Ovary (tissue), 9 donors: Measurements from ENCODE around the gene PBX1. TPM values are rescaled to one million over a fixed set of nuclear protein-coding genes. Genes with fewer than 3 reads are reported as not detected.
A peak's percentile ranks its signal among the peaks of the same experiment; 100 is the strongest.

Experiments used
- DNase-seq, 5 donors: peaks; one replicate each; pipeline ENCODE4 v3.0.0-alpha.2; 2019 to 2020
- H3K27ac ChIP-seq, 2 donors: fragments of 200-600 bp; one replicate each; pipeline versions ENCODE4 v1.5.1 to v1.8.0; 2019 to 2022
- H3K27me3 ChIP-seq: fragments of 200-600 bp; one replicate; pipeline ENCODE4 v1.8.0; 2022
- H3K36me3 ChIP-seq: fragments of 200-600 bp; sonication (generic); one replicate; pipeline ENCODE4 v1.5.1; 2019
- H3K4me1 ChIP-seq: one replicate; pipeline ENCODE4 v1.8.1; 2013; ENCODE audit warnings: mild to moderate bottlenecking, moderate library complexity; ENCODE audit not compliant: insufficient read depth
- H3K4me3 ChIP-seq: fragments of 200-600 bp; sonication (generic); one replicate; pipeline ENCODE4 v1.5.1; 2017
- H3K9me3 ChIP-seq, 2 donors: fragments of 200-600 bp in 1 of 2; sonication (generic) in 1 of 2; one replicate each; pipeline versions ENCODE4 v1.5.1 to v1.8.1; 2013 to 2019; ENCODE audit warnings: mild to moderate bottlenecking in 1 of 2, moderate library complexity in 1 of 2
- EP300 ChIP-seq: sonication (generic); formaldehyde crosslinking; IDR thresholded peaks from one replicate; pipeline ENCODE4 v1.6.1; 2017; ENCODE audit warnings: antibody characterized with exemption
- POLR2A ChIP-seq: fragments of 450-650 bp; IDR thresholded peaks from one replicate; pipeline ENCODE4 v1.6.1; 2017; ENCODE audit warnings: antibody characterized with exemption, mild to moderate bottlenecking, moderate library complexity
- WGBS, 3 donors: extraction: QIAGEN DNeasy Blood & Tissue Kit in 1 of 3; methylation state at CpG; one replicate each; pipeline versions ENCODE4 v1.1.5 to v1.1.7; 2013 to 2017; 5-methylcytosine and 5-hydroxymethylcytosine counted together
- intact Hi-C, 4 donors: fragments of 100-400 bp; cut with DNase I; formaldehyde crosslinking; loops; one replicate each; pipeline versions ENCODE4 v1.11.0 to v1.15.1; 2022 to 2023
- polyA plus RNA-seq, 2 donors: library from polyadenylated mRNA; stranded (reverse); fragments of 200-250 nt in 1 of 2; fragments of 350-450 nt in 1 of 2; fragmentation: Illumina TruSeq in 1 of 2; extraction: RNeasy Lipid Tissue Mini Kit (QIAGEN cat#74804) in 1 of 2; gene quantifications; one replicate each; pipeline ENCODE4 v1.2.3, GENCODE V29; 2013 to 2014
- total RNA-seq, 7 donors: library from RNA; depleted of rRNA in 2 of 7; stranded (reverse); fragments of >200 nt in 2 of 7; fragmentation: NEBNext Ultra II Directional in 3 of 7; extraction: Animal tissue kit (Norgen Biotek cat#: 25700) in 3 of 7; gene quantifications; one replicate each; pipeline versions ENCODE4 v1.1.0 to v1.2.4, GENCODE V29; 2016 to 2023
- TF ChIP-seq, protein P1 (sequence below), 3 donors: fragments of 450-650 bp in 2 of 3; fragments of 200-600 bp in 1 of 3; IDR thresholded peaks; one replicate each; pipeline versions ENCODE4 v1.5.1 to v1.8.0; 2016 to 2022; ENCODE audit warnings: antibody characterized with exemption in 3 of 3, mild to moderate bottlenecking in 1 of 3
- donor health status: DM: no; HTN: no; CAD: no; lungs with moderate emphysema.
- donor health status: DM: no; HTN: no; CAD: no.
- donor health status: Bipolar disorder and iron deficiency.
- donor health status: DM: yes; HTN: yes; CAD: no.
- donor health status: DM: no; HTN: no; CAD: no.
- donor health status: DM: yes; HTN: yes; CAD: no.

The PBX1 gene
- total and polyA plus RNA-seq, 9 donors = 43.7 to 220 (median 142) TPM

DNA sequence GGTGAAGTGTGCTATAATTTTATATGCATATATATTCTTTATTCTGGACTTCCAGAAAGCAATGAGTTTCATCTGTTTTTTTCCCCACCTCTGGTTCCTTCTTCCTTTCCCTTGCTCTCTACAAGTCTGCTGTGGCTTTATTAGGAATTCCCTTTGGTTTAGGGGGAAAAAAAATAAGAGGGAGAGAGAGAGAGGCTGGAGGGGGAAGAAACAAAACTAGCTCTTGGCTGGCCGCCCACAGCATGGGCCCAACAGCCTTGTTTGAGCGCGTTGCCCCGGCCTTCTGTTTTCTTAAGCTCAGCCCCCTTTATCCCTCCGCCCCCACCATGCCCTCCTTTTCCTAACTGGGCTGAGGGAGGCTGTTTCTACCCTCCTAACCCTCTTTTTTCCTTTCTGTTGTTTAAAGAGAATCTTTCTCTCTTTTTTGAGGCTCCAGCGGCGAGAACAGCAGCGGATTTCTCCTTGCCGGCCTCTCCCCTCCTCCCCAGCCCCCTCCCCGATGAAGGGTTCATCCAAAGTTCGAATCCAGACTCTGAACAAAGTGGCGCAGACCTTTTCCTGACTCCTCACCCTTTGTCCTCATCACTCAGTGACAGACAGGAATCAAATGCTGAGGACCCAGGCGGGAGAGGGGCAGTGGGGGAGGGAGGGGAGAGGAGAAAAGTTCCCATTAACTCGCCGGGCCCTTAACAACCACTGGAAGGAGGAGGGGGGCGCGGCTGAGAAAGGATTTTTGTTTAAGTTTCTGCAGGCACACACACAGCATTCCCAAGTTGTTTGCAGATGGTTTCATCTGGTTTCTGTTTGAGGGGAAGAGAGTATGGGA lies 29.7 kb downstream of the PBX1 start:
- WGBS, 3 donors = 2 to 5% (median 4%) methylated on average over 17 of the region's 17 CpGs

DNA sequence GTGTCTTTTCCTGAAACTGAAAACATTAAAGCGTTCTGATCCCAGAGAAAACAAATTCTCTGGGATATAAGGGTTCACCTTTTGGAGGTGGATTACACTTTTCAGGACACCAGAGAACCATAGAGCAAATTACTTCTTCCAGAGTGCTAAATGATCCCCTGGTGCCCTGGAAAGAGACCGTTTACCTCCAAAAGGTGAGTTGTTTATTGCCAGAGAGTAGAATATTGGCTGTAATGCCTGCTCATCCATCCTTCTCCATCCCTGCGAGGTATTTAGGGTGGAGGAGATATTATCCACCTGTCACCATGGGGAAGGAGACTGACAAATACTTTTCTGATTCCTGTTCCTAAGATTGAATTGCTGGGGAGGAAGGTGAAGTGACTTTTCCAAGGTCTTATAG lies 30.4 kb downstream of the PBX1 start:
- no peak for DNase-seq
- TF ChIP-seq, protein P1, sequence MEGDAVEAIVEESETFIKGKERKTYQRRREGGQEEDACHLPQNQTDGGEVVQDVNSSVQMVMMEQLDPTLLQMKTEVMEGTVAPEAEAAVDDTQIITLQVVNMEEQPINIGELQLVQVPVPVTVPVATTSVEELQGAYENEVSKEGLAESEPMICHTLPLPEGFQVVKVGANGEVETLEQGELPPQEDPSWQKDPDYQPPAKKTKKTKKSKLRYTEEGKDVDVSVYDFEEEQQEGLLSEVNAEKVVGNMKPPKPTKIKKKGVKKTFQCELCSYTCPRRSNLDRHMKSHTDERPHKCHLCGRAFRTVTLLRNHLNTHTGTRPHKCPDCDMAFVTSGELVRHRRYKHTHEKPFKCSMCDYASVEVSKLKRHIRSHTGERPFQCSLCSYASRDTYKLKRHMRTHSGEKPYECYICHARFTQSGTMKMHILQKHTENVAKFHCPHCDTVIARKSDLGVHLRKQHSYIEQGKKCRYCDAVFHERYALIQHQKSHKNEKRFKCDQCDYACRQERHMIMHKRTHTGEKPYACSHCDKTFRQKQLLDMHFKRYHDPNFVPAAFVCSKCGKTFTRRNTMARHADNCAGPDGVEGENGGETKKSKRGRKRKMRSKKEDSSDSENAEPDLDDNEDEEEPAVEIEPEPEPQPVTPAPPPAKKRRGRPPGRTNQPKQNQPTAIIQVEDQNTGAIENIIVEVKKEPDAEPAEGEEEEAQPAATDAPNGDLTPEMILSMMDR (IDR thresholded peaks at IDR 0.05) = no peak
- no peak for TF ChIP-seq POLR2A
- TF ChIP-seq EP300 = no peak
- Histone ChIP-seq H3K27me3 (no peaks in the 10 kb centered on the region), H3K4me1 (peaks cover 22% of the 10 kb centered on the region), H3K9me3 (no peaks in the 10 kb centered on the region), H3K27ac (peak overlapping the region; percentile 42 to 81), H3K4me3 (peak overlapping the region; percentile 36), H3K36me3 (no peaks in the 10 kb centered on the region)
- WGBS, 3 donors = 16 to 27% (median 18%) methylated on average over 3 of the region's 3 CpGs
- intact Hi-C loops = no loop called here

More for the DNA sequence above, 29.7 kb downstream of the PBX1 start:
- no peaks in the 10 kb centered on the region for H3K27me3 ChIP-seq
- intact Hi-C loops = no loop called here
- no peaks in the 10 kb centered on the region for H3K9me3 ChIP-seq
- H3K27ac ChIP-seq = peak overlapping the region; percentile 42 to 81
- peak overlapping the region; percentile 36 for H3K4me3 ChIP-seq
- TF ChIP-seq EP300 (no peak), POLR2A (no peak)
- TF ChIP-seq, protein P1 (IDR thresholded peaks at IDR 0.05) = no peak
- peak; percentile 91 to 97 (median 94) for DNase-seq
- H3K36me3 ChIP-seq = no peaks in the 10 kb centered on the region
- peaks cover 22% of the 10 kb centered on the region for H3K4me1 ChIP-seq

DNA sequence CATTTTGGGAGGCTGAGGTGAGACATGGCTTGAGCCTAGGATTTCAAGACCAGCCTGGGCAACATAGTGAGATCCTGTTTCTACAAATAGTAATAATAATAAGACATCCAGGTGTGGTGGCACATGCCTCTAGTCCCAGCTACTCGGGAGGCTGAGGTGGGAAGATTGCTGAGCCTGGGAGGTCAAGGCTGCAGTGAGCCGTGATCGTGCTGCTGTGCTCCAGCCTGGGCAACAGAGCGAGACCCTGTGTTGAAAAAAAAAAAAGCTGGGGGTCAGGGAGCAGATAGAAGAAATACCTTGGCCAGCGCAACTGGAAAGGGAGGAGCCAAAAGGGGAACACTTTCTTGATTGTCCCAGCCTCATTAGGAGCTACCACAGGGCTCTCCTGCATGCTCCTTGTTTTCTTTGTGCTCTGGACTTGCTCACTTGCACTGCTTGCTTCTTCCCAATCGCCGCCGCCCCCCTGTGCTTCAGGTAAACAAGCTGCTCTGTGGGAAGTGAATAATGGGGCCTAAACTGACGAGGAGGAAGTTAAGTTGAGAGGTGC lies 31.1 kb downstream of the PBX1 start:
- H3K36me3 ChIP-seq = no peaks in the 10 kb centered on the region
- peak overlapping the region; percentile 42 to 81 for H3K27ac ChIP-seq
- WGBS, 3 donors = 31 to 41% (median 39%) methylated on average over 9 of the region's 9 CpGs
- H3K9me3 ChIP-seq = no peaks in the 10 kb centered on the region
- DNase-seq = no peak
- H3K4me1 ChIP-seq = peaks cover 20% of the 10 kb centered on the region
- H3K27me3 ChIP-seq = no peaks in the 10 kb centered on the region
- no peak overlapping the region for H3K4me3 ChIP-seq
- TF ChIP-seq, protein P1 (IDR thresholded peaks at IDR 0.05) = no peak
- TF ChIP-seq EP300 (no peak), POLR2A (no peak)
- intact Hi-C loops = no loop called here

DNA sequence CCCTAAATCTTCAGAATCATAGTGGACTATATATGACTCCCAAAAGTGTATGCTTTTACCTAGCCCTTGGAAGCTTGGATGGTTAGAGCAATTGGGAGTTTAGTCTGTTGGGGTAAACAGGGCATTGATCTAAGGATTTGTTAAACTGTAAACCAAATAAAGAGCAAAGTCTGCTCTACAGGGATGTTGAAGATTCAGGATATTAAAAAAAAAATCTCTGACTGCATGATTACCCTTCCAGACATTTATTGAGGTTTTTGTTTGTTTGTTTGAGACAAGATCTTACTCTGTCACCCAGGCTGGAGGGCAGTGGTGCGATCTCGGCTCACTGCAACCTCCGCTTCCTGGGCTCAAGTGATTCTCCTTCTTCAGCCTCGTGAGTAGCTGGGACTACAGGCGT lies 31.6 kb downstream of the PBX1 start:
- H3K4me1 ChIP-seq = peaks cover 17% of the 10 kb centered on the region
- WGBS, 3 donors = 89 to 93% (median 91%) methylated on average over 5 of the region's 5 CpGs
- DNase-seq = no peak
- no peaks in the 10 kb centered on the region for H3K9me3 ChIP-seq
- peak overlapping the region in 1 of 2 donors; percentile 81 for H3K27ac ChIP-seq
- intact Hi-C loops = no loop called here
- no peaks in the 10 kb centered on the region for H3K27me3 ChIP-seq
- no peak overlapping the region for H3K4me3 ChIP-seq
- H3K36me3 ChIP-seq = no peaks in the 10 kb centered on the region
- TF ChIP-seq EP300 = no peak
- TF ChIP-seq, protein P1 (IDR thresholded peaks at IDR 0.05) = no peak
- TF ChIP-seq POLR2A = no peak
